ENCODE measurements around the gene STON2.

The STON2 gene

DNA sequence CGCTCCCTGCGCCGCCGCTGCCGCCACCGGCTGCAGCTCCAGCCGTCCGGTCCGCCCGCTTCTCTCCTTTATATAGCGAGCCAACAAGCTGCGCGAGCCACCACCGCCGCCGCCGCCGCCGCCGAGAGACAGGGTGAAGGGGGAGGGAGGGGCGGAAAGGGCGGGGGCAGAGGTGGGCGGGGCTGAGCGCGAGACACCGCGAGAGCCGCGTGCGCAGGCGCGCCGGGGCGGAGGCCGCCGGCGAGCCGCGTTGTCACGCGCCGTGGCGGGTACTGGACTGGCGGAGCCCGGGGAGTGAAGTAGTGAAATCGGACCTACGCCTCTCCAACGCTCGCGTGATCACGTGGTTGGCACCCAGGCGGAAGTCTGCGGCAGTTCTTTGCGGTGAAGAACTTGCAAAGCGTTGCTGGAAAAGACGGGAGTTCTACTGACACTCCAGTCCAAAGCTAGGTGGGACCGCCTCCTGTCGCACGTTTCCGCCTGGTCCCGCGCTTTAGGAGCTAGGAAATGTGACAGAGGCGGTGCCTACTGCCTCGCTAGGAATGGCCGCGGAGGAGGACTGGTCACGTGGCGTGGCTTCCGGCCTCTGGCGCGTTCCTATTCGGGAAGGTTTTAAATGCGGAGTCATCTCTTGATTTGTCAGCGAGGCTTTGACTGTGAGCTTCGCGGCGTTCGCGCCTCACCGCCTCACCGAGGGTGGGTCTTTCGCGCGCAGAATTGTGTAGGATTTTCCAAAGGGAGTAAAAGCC lies 179.1 kb downstream of the STON2 start, which contains the start of gene GTF2A1:
GTF2A1 (minus strand) TSS at position 130 of the 749 bp plus-strand sequence. CDS start 441 bp downstream, outside the sequence.
- DNase-seq (ENCODE audit: low read depth) = peak; percentile 85

DNA sequence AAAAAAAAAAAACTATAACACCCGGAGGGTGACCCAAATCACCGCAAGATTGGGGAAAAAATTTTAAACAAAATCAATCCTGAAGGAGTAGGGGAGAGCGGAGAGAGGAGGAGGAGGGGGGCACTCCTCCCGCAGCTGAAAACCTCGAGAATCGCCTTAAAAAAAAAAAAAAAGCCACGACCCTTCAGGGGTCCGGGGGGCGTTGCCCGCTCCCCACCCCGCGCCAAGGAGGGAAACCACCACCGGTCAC lies 179.6 kb downstream of the STON2 start:
- no peak for DNase-seq (ENCODE audit: low read depth)

DNA sequence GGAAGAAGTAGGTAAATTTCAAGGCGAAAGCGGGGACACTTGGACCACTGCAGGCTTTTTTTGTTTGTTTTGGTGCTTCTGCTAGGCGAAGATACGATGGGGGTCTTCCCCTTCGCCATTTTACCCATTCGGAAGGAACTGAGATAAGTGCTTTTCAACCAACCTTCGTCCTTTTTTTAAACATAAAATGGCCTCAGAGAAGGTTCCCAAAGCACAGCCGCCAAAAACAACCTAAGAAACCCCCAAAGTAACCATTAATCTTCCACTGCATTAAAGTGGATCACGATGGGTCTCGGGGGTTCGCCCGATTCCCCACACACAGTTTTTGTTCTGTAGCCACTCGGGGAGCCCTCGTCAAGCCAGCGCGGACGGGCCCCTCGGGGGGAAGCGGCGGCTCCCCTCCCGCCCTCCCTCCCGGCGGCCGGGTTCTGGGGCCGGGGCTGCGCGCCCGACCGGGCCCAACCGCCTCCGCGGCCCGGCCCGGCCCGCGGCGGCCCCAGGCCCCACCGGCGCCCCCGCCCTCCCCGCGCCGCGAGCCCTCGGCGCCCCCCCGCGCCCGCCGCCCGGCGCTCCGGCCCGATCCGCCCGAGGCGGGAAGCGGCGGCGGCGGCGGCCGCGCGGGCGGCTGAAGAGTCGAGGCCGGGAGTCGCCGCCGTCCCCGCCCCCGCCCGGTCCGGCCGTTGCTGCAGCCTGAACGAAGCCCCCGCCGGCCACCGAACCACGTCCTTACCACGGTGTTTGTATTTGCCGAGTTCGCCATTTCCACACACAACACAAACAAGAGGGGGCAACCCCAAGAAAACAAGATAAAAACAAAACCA lies 180.2 kb downstream of the STON2 start:
- DNase-seq (ENCODE audit: low read depth) = no peak

DNA sequence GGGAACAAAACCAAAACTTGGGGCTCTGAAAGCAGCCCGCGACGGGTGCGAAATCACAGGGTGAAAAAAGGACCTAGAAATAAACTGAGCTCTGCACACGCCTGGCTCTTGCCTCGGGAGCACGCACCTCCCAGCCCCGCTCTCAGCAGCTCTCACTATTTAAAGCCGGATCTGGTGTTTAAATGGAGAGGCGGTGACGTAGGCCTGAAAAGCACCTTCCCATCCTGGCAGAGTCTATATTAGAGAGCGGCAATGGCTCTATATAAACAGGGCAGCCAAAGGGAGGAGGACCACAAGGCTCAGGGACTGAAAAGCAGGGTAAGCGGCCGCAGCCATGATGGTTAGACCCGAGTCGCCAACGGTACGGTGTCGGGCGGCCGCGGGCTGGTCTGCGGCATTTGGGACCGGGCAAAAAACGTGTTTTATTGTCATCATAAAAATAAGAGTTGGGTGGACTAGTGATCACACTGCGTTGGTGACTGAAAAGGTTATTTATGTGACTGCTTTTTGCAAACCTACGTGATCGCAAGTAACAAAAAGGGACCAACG lies 180.8 kb downstream of the STON2 start:
- DNase-seq (ENCODE audit: low read depth) = peak; percentile 68

DNA sequence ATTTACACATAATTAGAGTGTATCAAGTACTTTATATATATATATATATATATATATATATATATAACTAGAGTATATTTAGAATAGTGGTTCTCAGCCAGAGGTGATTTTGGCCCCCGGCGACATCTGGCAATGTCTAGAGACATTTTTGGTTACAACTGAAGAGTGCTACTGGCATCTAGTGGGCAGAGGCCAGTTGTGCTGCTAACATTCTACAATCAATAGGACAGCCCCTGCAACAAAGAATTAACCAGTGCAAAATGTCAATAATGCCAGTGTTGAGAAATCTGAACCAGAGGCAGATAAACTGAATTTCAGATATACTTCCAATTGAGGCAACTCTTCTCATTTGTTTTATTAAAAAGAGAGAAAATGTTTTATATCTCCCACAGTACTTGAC lies 188.3 kb downstream of the STON2 start:
- DNase-seq (ENCODE audit: low read depth) = no peak

Data from stimulated activated CD8-positive, alpha-beta memory T cell treated with anti-CD3 and anti-CD28 coated beads, Interleukin-15, amount 100 ng/mL, for 1 hour (primary cell).